Measurements from ENCODE around the gene MCHR1.

The MCHR1 gene

GRCh38 chr22:40660730-40661129, 18.6 kb upstream of the MCHR1 start:
- no peak overlapping the region for H3K27ac ChIP-seq
- TF ChIP-seq CTCF (conservative IDR thresholded peaks at IDR 0.05) = no peak
- TF ChIP-seq ZFX (IDR thresholded peaks at IDR 0.05) = no peak

GRCh38 chr22:40661671-40662070, 17.6 kb upstream of the MCHR1 start:
- no peak overlapping the region for H3K27ac ChIP-seq
- TF ChIP-seq CTCF (conservative IDR thresholded peaks at IDR 0.05) (no peak), ZFX (IDR thresholded peaks at IDR 0.05) (no peak)

- H3K27ac ChIP-seq = no peak overlapping the region
- TF ChIP-seq ZFX (IDR thresholded peaks at IDR 0.05) (no peak), CTCF (conservative IDR thresholded peaks at IDR 0.05) (no peak)
Measured at GRCh38 chr22:40665312-40665711, 14.0 kb upstream of the MCHR1 start.

GRCh38 chr22:40666151-40666848, 13.0 kb upstream of the MCHR1 start:
- H3K27ac ChIP-seq = no peak overlapping the region
- TF ChIP-seq CTCF (conservative IDR thresholded peaks at IDR 0.05) (no peak), ZFX (IDR thresholded peaks at IDR 0.05) (no peak)

- H3K27ac ChIP-seq = no peak overlapping the region
- TF ChIP-seq CTCF (conservative IDR thresholded peaks at IDR 0.05) (no peak), ZFX (IDR thresholded peaks at IDR 0.05) (no peak)
Measured at GRCh38 chr22:40668611-40669411, 10.5 kb upstream of the MCHR1 start.

GRCh38 chr22:40670058-40670457, 9.2 kb upstream of the MCHR1 start:
- TF ChIP-seq ZFX (IDR thresholded peaks at IDR 0.05) = no peak
- TF ChIP-seq CTCF (conservative IDR thresholded peaks at IDR 0.05) = no peak
- H3K27ac ChIP-seq = no peak overlapping the region

GRCh38 chr22:40671369-40671768, 7.9 kb upstream of the MCHR1 start:
- no peak overlapping the region for H3K27ac ChIP-seq
- TF ChIP-seq ZFX (IDR thresholded peaks at IDR 0.05) = no peak
- no peak for TF ChIP-seq CTCF (conservative IDR thresholded peaks at IDR 0.05)
